GM21529 (cell line): Measurements from ENCODE around the gene ABCB1.
A peak's percentile ranks its signal among the peaks of the same experiment; 100 is the strongest.

Source experiments
- ATAC-seq: cut with Tn5 transposase; IDR thresholded peaks from one replicate; pipeline ENCODE4 v1.9.1; 2021; ENCODE audit not compliant: unreplicated experiment

ABCB1 gene

GRCh38 chr7:87600130-87601124 lies at the start of gene ABCB1:
Gene ABCB1 (minus strand): TSS chr7:87600884. CDS start chr7:87600184, 700 bp downstream.
- ATAC-seq = peak; percentile 67

GRCh38 chr7:87648316-87648715 lies 47.6 kb upstream of the ABCB1 start:
- no peak for ATAC-seq

- no peak for ATAC-seq
Observed at GRCh38 chr7:87645446-87645845, 44.8 kb upstream of the ABCB1 start.

DNA sequence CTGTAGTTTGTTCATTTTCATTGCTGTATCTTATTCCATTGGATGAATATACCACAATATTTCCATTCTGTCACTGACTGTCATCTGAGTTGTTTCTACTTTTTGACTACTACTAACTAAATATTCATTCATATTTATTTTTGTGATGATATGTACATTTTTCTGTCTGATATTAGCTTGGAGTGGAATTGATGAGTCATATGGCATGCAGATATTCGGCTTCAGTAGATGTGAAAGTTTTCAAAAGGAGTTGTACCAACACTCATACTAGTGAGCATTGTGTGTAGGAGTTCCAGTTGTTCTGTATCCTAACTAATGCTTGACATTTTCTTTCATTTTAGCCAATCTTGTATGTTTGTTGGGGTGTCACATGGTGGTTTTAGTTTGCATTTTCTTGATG lies 35.2 kb upstream of the ABCB1 start:
- ATAC-seq = no peak

DNA sequence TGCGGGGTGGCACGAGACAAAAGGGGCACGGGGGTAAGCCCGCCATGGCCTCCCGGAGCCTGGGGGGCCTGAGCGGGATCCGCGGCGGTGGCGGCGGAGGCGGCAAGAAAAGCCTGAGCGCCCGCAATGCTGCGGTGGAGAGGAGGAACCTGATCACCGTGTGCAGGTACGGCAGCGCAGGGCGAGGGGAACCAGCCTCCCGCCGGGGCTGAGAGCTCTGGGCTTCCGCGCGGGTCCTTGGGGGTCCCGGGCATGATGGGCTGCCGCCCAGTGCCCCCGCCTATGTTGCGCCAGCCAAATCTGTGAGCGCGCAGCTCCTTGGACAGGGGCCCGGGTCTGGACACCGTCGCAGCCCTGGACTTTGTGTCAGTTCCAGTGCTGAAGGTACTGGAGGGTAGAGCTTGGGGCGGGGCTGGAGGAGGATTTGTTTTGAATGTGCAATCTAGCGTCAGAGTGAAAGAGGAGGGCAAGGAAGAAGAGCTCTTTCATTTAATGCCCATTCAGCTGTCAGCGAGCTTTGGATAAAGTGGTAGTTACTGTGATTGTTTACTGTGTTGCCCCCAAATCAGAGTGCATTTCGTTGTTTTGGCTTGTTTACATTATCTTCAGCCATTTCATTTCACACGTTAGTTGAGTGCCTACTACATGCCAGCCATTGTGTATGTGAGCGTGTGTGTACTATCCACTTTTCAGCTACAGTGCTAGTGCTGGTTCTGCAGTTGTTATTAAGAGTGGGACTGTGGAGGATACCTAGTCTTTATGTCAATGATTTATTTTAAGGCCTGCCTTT lies 28.3 kb upstream of the ABCB1 start:
- ATAC-seq = no peak

DNA sequence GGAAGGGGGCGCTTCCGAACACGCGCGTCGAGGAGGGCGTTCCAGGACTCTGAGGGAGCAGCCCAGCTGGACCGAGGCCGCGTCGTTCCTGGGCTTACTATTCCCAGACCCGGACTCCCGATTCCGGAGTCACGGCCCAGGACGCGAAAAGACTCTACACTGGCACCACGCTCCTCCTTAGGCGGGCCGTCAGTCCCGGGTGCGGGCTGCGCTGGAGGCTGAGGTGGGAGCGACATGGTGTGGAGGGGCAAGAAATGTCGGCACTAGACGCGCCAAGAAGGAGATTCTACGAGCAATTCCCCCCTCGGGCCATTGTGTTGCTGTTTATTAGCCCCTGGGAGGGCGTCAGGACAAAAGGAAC lies 26.9 kb upstream of the ABCB1 start:
- peak; percentile 21 for ATAC-seq

DNA sequence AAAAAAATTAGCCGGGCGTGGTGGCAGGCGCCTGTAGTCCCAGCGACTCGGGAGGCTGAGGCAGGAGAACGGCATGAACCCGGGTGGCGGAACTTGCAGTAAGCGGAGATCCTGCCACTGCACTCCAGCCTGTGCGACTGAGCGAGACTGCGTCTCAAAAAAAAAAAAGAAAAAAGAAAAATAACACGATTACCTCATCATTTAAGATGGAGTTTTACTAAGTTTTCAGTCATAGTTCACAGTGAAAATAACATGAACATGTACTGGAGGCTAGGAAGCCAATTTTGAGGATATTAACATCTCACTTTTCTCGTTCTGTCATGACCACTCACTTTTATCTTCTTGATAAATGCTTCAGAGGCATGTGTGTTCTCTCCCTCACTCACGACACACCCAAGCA lies 24.4 kb upstream of the ABCB1 start:
- ATAC-seq = no peak

DNA sequence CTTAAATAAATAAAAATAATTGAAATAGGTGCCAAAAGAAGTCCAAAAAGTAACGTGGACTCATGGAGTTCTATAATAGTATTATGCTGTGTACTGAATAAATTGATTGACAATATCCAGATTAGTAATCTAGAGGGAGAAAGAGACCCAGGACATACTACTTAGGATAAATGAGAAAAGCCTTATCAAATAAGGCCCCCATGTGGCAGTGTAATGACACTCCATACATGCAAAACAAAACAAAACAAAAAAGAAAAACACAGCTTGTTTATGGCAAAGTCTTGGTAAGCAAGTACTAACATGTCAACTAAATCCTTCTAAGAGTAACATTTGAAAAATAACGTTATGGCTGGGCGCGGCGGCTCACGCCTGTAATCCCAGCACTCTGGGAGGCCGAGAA lies 23.9 kb upstream of the ABCB1 start:
- no peak for ATAC-seq

DNA sequence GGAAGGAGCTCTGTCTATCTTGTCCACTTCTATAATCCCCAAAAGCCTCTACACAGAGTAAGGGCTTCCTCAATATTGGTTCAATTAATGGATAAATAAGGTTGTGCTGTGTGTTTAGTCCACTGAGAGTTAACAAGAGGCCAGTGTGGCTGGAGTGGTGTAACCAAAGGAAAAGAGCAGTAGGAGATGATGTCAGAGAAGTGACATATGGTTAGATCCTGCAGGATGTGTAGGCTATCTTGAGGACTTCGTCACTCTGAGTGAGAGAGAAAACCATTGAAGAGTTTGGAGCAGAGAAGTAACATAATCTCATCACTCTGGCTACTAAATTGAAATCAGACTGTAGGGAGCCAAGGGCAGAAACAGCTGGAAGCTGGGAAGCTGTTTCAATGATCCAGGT lies 14.5 kb upstream of the ABCB1 start:
- ATAC-seq = no peak

DNA sequence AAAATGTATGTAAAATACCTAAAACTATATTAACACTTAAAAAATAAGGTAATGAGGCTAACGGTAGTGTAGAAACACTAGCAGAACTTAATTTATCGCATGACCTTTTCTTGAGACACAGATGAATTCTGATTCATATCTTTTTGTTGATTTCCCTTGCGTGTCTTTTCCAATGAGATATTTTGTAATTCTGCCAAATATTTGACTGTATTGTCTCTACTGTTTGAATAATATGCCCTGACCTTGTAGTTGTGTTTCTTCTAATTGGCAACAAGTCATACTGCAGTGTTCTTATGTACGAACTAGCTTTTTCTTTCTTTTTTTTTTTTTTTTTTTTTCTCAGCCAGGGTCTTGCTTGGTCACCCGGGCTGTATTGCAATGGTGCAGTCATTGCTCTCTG lies 9.2 kb upstream of the ABCB1 start:
- no peak for ATAC-seq

- no peak for ATAC-seq
Observed at GRCh38 chr7:87608431-87608830, 7.7 kb upstream of the ABCB1 start.

- no peak for ATAC-seq
Observed at GRCh38 chr7:87604264-87604663, 3.6 kb upstream of the ABCB1 start.

- ATAC-seq = peak; percentile 96
Observed at GRCh38 chr7:87599336-87599735, 1.3 kb downstream of the ABCB1 start.

GRCh38 chr7:87598234-87599009 lies 2.3 kb downstream of the ABCB1 start:
- no peak for ATAC-seq

- no peak for ATAC-seq
Observed at GRCh38 chr7:87596696-87597095, 4.0 kb downstream of the ABCB1 start.

GRCh38 chr7:87596136-87596535 lies 4.5 kb downstream of the ABCB1 start:
- ATAC-seq = no peak

DNA sequence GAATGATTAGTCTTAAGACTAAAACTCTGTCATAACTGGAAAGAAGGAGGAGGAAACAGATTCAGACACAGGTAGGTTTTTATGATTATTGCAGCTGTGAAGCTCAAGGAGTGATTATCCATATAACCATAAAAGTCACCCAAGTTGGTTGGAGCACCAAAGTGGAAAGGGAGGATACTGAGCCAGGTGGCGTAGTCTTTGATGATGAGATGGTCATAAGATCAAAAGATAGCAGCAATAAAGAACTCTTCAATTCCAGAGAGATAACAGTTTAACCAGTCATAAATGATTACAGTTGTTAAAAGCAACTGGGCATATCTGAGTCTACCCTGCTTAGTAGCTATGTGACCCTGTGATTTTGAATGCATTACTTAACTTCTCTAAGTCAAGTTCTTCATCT lies 8.4 kb downstream of the ABCB1 start:
- ATAC-seq = no peak

- ATAC-seq = no peak
Observed at GRCh38 chr7:87591211-87591610, 9.5 kb downstream of the ABCB1 start.

GRCh38 chr7:87590578-87590977 lies 10.1 kb downstream of the ABCB1 start:
- no peak for ATAC-seq

GRCh38 chr7:87589631-87590030 lies 11.1 kb downstream of the ABCB1 start:
- ATAC-seq = no peak

DNA sequence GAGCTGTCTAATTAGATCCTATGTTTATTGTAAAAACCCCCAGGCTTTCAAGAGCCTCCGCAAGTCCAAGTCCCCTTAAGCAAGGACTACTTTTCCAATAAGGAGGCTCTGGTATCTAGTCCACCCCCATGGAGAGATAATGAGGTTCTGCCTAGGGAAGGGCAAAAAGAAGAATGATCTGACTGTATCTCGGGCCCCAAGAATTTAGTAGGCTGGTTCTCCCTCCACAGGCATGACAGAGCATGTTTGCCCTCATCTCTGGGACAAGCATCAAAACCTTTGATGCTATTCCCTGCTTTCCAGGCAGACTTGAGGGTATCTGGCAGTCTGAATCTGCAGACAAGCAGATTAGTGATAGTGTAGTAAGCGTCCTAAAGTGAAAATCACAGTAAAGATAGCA lies 19.0 kb downstream of the ABCB1 start:
- ATAC-seq = no peak
